HG03432 (cell line): ENCODE measurements around the gene PDE7B.
"Not testable (repeated sequence)": the region's sequence is repeated elsewhere in the genome, so short reads cannot be mapped to it uniquely, and the experiment has no call there.

Experiments used
- ATAC-seq: cut with Tn5 transposase; IDR thresholded peaks from one replicate; pipeline ENCODE4 v1.9.1; 2021; ENCODE audit warnings: mild to moderate bottlenecking, moderate library complexity; ENCODE audit not compliant: unreplicated experiment

The PDE7B gene

GRCh38 chr6:136216503-136217401 is 365.3 kb downstream of the PDE7B start:
- no peak for ATAC-seq

DNA sequence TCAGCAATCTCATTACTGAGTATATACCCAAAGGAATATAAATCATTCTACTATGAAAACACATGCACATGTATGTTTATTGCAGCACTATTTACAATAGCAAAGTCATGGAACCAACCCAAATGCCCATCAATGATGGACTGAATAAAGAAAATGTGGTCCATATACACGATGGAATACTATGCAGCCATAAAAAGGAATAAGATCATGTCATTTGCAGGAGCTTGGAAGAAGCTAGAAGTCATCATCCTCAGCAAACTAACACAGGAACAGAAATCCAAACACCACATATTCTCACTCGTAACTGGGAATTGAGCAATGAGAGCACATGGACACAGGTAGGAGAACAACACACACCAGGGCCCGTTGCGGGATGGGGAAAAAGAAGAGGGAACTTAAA is 373.5 kb downstream of the PDE7B start:
- ATAC-seq = not testable (repeated sequence)

DNA sequence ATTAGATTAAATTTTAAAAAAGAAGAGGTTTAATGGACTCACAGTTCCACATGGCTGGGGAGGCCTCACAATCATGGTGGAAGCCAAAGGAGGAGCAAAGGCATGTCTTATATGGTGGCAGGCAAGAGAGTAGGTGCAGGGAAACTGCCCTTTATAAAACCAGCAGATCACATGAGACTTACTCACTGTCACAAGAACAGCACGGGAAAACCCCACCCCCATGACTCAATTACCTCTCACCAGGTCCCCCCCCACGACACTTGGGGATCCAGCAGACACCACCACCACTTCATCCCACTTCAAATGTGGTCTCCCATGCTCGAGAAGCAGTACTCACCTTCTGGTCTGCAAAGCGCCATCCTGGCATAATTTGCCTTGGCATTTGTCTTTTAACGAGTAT is 374.0 kb downstream of the PDE7B start:
- ATAC-seq = no peak

GRCh38 chr6:136226027-136226673 is 374.6 kb downstream of the PDE7B start:
- peak; percentile 75 for ATAC-seq

DNA sequence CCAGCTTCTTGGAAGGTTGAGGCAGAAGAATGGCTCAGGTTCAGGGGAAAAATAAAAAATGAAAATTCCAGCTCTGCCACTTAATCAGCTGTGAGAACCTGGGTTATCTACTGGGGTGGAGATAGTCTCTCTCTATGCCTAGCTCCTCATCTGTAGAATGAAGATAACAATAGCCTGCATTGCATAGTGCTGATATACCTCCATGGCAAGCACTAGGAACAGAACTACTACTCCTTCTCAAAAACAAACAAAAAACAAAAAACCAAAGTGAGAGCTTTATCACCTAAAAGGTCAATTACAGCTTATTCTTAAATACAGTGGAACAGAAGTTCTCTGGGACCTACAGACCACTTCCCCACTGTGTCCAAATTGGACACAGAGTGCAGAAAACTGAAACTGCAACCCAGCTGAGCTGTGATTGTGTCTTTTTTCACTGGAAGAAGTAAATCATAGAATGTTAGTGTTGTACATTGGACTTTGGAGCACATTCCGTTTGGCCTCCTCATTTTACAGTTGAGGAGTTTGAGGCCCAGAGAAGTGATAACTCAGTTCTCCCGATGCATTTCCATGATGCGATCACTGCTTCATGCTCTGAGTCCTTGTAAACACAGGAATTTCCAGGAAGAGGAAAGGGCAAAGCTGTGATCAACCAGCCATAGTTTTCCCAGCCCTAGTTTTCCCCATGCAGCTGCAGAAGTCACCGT is 375.3 kb downstream of the PDE7B start:
- peak; percentile 31 for ATAC-seq

DNA sequence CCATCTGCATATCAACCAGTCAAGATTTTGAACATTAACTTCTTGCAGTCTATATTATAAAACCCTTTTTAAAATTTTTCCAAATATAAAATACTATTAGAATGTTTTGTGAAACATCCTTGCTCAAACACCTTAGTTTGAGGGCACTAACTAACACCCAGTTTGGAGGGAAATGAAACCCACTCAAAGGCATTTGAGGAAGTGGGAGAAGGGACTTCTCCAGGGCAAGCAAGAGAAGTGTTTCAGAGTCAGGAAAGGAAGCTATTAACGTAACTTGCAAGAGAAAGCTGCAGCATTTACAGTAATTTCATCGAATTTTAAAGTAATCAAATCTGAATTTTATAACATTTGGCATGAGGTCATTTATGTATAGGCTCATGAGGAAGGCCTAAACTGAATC is 377.3 kb downstream of the PDE7B start:
- ATAC-seq = peak; percentile 40

DNA sequence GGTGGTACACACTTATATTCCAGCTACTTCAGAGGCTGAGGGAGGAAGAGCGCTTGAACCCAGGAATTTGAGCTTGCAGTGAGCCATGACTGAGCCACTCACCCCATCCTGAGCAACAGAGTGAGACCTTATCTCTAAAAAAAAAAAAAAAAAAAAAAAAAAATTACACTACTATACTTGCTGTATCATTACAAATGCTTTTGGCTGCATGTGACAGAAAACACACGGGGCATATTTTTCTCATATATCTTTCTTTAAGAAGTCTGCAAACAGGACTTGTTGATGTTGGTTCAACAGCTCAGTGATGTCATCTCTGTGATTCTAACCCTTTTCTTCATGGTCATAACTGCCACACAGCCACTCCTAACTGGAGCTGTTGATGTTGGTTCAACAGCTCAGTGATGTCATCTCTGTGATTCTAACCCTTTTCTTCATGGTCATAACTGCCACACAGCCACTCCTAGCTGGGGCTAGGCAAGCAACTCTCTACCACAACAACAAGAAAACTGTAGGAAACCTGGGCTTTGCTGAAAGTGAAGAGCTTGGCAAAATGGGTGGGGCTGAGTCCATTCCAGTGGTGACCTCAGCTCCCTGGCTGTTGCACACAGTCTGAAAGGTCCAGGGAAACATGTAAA is 378.8 kb downstream of the PDE7B start:
- ATAC-seq = no peak

DNA sequence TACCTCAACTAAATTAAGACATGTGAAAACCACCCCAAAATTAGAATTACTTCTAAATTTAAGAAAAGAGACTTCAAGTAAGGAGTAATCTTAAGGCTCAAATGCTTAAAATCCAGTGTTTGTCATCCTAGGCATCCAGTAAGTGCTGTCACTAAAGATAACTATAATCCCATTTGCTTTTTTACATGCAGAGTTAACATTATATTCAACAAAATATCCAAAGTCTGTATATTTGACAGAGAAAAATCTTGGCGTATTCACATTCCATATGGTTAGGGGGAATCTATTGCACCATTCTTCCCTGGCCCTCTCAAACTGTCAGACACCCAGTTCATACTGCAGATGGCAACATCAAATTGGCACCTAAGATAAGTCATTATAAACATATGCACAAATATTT is 381.2 kb downstream of the PDE7B start:
- ATAC-seq = no peak

DNA sequence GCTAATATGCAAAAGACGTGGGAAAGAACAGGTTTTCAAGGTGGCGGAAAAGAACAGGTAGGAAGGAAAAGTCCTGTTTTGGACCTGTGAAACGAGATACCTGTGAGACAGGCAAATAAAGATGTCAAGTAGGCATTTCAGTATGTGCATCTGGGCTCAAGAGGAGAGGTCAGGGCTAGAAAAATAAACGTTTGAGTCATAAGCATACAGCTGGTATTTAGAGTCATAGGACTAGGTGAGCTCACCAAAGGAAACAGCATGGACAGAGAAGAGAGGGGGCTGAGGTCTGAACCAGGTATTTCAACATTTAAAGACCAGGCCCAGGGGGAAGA is 383.7 kb downstream of the PDE7B start:
- no peak for ATAC-seq

DNA sequence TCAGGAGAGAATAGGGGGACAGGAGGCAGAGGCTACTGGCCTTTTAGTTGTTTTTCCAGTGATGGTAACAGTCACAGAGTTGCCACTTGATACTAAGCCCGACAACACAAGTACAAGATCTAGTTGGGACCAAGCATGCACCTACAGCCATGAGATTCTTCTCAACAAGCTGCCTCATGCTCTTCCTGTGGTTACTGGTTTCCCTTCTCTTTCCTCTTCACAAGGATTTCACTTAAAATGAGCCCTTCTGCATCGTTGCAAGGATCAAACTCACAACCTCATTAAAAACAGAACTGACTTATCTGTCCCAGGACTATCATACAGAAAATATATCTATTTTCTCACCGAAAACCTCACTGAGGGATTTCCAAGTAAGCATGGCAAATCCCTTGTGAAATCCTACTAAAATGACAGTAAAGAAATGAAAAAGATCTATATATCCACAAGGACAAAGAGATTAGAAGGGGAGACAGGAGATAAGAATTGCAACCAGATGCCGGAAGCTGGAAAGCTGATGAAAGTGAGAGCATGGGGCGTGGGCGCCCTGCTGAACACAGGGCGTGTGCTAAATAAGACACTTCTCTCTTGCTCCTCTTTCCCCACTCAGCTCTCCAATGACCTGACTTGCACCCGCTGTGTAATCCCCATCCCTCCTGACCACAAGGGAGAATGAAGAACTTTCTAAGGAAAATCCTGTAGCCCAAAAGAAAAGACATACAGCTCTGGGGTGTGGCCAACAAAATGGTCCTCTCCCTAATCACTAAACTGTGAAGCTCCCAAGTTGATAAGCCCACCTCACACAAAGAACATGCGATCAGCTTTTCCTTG is 385.2 kb downstream of the PDE7B start:
- no peak for ATAC-seq

- no peak for ATAC-seq
These were observed 392.6 kb downstream of the PDE7B start for GRCh38 chr6:136244061-136244616.
